Omental fat pad (tissue), 4 donors: ENCODE measurements around the gene CFLAR. TPM values are rescaled to one million over a fixed set of nuclear protein-coding genes. Genes with fewer than 3 reads are reported as not detected.

ENCODE experiments used
- ATAC-seq: fragments of 150-250 bp; one replicate; pipeline ENCODE4 v1.9.1; 2016; ENCODE audit warnings: mild to moderate bottlenecking, moderate library complexity; ENCODE audit not compliant: low FRiP score
- DNase-seq: peaks from one replicate; pipeline ENCODE4 v3.0.0-alpha.2; 2019; ENCODE audit warnings: low spot score
- CTCF ChIP-seq, 3 donors: fragments of 450-650 bp; IDR thresholded peaks; one replicate each; pipeline ENCODE4 v1.5.1; 2016 to 2017; ENCODE audit warnings: antibody characterized with exemption in 3 of 3, mild to moderate bottlenecking in 3 of 3, moderate library complexity in 2 of 3
- total RNA-seq, 4 donors: library from RNA; depleted of rRNA; stranded (reverse); fragments of >200 nt; gene quantifications; one replicate each; pipeline ENCODE4 v1.1.0, GENCODE V29; 2016

Gene CFLAR
- total RNA-seq: 100 to 1,000 TPM; 204 to 455 (median 293) TPM

- DNase-seq: no peak
- TF ChIP-seq CTCF (IDR thresholded peaks at IDR 0.05): no peak
- peak; percentile 71 for ATAC-seq
Measured at GRCh38 chr2:201116115-201116958, at the start of gene CFLAR. CFLAR (plus strand) TSS chr2:201116164; CDS start chr2:201129866, 13,702 bp downstream.

- TF ChIP-seq CTCF (IDR thresholded peaks at IDR 0.05): no peak
- ATAC-seq (peak; percentile 39), DNase-seq (no peak)
Measured at GRCh38 chr2:201070948-201071478, 45.0 kb upstream of the CFLAR start.

GRCh38 chr2:201071479-201072200 is 44.3 kb upstream of the CFLAR start, which contains the start of the genes HYCC2 and NDUFB3:
HYCC2 (minus strand) TSS chr2:201071671; CDS start chr2:201024009, 47,662 bp downstream.
NDUFB3 (plus strand) TSS chr2:201072001; CDS start chr2:201078883, 6,882 bp downstream.
- peak; percentile 99 for ATAC-seq
- peak; percentile 83 for DNase-seq
- TF ChIP-seq CTCF (IDR thresholded peaks at IDR 0.05): no peak

- no peak for DNase-seq
- no peak for TF ChIP-seq CTCF (IDR thresholded peaks at IDR 0.05)
- no peak for ATAC-seq
Measured at GRCh38 chr2:201072201-201072530, 43.8 kb upstream of the CFLAR start.

- ATAC-seq (no peak), DNase-seq (no peak)
Measured at GRCh38 chr2:201073071-201073470, 42.9 kb upstream of the CFLAR start.

GRCh38 chr2:201074996-201075395 is 41.0 kb upstream of the CFLAR start:
- TF ChIP-seq CTCF (IDR thresholded peaks at IDR 0.05): no peak
- DNase-seq (no peak), ATAC-seq (no peak)

More at GRCh38 chr2:201073071-201073470, 42.9 kb upstream of the CFLAR start:
- TF ChIP-seq CTCF (IDR thresholded peaks at IDR 0.05): no peak
